ENCODE results near the gene FCHSD2. TPM values are rescaled to one million over a fixed set of nuclear protein-coding genes. Genes with fewer than 3 reads are reported as not detected.

The FCHSD2 gene
- total RNA-seq, 2 donors from 2014 or later, result 14.0 to 17.6 TPM

DNA sequence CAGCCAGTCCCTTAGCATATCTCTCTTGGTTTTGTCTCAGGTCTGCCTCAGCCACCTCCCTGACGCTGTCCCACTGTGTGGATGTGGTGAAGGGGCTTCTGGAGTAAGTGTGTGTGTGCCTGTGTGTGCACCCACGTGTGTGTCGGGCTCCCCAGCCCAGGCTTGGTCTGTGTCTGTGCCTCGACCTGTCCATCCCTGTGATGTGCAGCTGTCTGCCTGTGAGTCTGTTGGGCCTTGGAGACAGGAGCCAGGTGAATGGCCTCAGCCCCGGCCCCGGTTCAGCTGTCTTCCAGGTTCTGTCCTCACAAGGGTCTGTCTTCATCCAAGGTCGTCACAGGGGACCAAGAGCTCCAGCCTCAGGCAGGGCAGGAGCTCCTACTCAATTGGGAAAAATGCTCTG, 318.1 kb downstream of the FCHSD2 start:
- Histone ChIP-seq H3K4me3 (ENCODE audit: low read length) (no peak overlapping the region), H3K36me3 (ENCODE audit: control insufficient read depth, insufficient read depth, low read length) (no peaks in the 10 kb centered on the region), H3K27me3 (ENCODE audit: control insufficient read depth, insufficient read depth, low read length, poor library complexity, severe bottlenecking) (no peaks in the 10 kb centered on the region), H3K9ac (ENCODE audit: extremely low read depth, low read length, poor library complexity, severe bottlenecking) (no peak overlapping the region), H3K27ac (ENCODE audit: low read depth, low read length) (no peak overlapping the region), H3K4me1 (ENCODE audit: control insufficient read depth, insufficient read depth, low read length) (no peaks in the 10 kb centered on the region), H3K9me3 (ENCODE audit: control insufficient read depth, low read length) (no peaks in the 10 kb centered on the region)
- Mint-ChIP-seq H3K36me3 (ENCODE audit: low read depth) (peaks cover 4% of the 10 kb centered on the region), H3K4me1 (peaks cover 1% of the 10 kb centered on the region), H3K27me3 (ENCODE audit: insufficient read depth) (peaks cover 23% of the 10 kb centered on the region), H3K9me3 (no peaks in the 10 kb centered on the region), H3K27ac (no peak overlapping the region), H3K4me3 (no peak overlapping the region)
- DNase-seq, result no peak
- TF ChIP-seq, protein P1, sequence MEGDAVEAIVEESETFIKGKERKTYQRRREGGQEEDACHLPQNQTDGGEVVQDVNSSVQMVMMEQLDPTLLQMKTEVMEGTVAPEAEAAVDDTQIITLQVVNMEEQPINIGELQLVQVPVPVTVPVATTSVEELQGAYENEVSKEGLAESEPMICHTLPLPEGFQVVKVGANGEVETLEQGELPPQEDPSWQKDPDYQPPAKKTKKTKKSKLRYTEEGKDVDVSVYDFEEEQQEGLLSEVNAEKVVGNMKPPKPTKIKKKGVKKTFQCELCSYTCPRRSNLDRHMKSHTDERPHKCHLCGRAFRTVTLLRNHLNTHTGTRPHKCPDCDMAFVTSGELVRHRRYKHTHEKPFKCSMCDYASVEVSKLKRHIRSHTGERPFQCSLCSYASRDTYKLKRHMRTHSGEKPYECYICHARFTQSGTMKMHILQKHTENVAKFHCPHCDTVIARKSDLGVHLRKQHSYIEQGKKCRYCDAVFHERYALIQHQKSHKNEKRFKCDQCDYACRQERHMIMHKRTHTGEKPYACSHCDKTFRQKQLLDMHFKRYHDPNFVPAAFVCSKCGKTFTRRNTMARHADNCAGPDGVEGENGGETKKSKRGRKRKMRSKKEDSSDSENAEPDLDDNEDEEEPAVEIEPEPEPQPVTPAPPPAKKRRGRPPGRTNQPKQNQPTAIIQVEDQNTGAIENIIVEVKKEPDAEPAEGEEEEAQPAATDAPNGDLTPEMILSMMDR (conservative IDR thresholded peaks at IDR 0.05), result no peak
- WGBS, 2 experiments (ENCODE audit: insufficient coverage in 1 of 2, insufficient read length in 1 of 2), result 87 to 95% methylated on average over 6 to 7 of the region's 7 CpGs

DNA sequence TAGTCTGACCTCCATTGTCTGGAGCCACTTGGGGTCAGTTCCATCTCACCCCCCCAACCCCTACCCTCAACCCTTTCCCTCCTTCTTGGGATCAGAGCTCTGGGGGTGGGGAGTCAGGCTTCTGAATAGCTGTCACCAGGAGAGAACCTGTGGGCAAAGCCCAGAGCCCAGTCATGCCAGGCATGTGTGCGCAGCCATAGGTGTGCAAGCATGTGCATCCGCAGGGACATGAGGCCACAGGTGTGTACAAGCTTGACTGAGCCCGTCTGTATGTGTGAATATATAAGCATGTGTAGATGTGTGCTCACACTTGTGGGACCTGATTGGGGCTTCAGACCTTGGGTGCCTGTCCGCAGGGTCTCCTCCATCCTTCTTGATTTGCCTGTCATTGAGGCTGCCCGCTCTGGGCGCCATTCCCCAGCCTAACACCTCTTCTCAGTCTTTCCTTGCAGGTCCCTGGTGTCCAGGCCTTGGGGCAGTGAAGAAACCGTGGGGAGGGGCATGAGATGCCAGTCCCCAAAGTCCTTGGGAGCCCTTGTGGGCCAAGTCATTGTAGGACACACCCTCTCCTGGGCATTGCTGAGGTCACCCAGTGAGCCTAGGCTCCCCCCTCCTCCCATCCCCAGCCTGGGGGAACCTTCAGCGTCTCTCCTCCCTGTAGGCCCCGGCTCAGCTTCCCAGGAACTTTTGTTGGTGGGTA, 318.9 kb downstream of the FCHSD2 start:
- Histone ChIP-seq H3K4me3 (ENCODE audit: low read length) (no peak overlapping the region), H3K27ac (ENCODE audit: low read depth, low read length) (no peak overlapping the region), H3K9ac (ENCODE audit: extremely low read depth, low read length, poor library complexity, severe bottlenecking) (no peak overlapping the region), H3K36me3 (ENCODE audit: control insufficient read depth, insufficient read depth, low read length) (peaks cover 7% of the 10 kb centered on the region), H3K4me1 (ENCODE audit: control insufficient read depth, insufficient read depth, low read length) (no peaks in the 10 kb centered on the region), H3K27me3 (ENCODE audit: control insufficient read depth, insufficient read depth, low read length, poor library complexity, severe bottlenecking) (no peaks in the 10 kb centered on the region), H3K9me3 (ENCODE audit: control insufficient read depth, low read length) (no peaks in the 10 kb centered on the region)
- TF ChIP-seq, protein P1 (conservative IDR thresholded peaks at IDR 0.05), result no peak
- H3K27ac Mint-ChIP-seq, result no peak overlapping the region
- DNase-seq, result no peak
- no peak overlapping the region for H3K4me3 Mint-ChIP-seq
- peaks cover 9% of the 10 kb centered on the region for H3K36me3 Mint-ChIP-seq (ENCODE audit: low read depth)
- 90 to 98% methylated on average over 3 to 9 of the region's 9 CpGs for WGBS, 2 experiments (ENCODE audit: insufficient coverage in 1 of 2, insufficient read length in 1 of 2)
- H3K27me3 Mint-ChIP-seq (ENCODE audit: insufficient read depth), result peaks cover 23% of the 10 kb centered on the region
- peaks cover 1% of the 10 kb centered on the region for H3K4me1 Mint-ChIP-seq
- no peaks in the 10 kb centered on the region for H3K9me3 Mint-ChIP-seq

DNA sequence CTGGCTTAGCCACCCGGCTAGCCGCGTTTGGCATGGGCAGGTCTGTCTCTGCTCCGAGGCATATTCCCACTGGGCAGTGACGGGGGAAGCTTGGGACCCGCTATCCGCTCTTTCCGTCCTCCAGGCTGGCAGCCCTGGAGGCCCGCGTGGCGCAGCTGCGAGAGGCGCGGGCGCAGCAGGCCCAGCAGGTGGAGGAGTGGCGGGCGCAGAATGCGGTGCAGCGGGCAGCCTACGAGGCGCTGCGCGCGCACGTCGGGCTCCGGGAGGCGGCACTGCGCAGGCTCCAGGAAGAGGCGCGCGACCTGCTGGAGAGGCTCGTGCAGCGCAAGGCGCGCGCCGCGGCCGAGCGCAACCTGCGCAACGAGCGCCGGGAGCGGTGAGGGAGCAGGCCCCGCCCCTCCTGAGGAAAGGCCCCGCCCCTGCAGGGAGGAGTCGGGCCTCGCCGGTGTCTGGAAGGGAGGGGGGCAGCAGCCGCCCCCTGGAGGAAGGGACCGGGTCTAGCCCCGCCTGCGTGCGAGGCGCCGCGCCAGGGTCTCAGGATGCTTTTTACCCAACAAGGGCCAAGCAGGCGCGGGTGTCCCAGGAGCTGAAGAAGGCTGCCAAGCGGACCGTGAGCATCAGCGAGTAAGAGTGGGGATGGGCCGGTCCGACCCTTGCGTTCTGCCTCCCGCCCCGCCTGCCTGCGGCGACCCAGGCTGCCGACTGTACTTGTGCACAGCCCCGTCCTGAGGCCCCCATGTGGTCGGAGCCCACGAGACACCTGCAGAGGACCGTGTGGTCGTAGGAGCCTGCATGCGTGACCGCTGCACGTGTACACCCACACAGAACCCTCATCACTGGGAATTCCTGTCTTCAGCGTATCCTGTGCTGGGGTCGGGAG, 320.0 kb downstream of the FCHSD2 start:
- no peak overlapping the region for H3K27ac Mint-ChIP-seq
- H3K9ac ChIP-seq (ENCODE audit: extremely low read depth, low read length, poor library complexity, severe bottlenecking), result no peak overlapping the region

More for the DNA sequence above, 320.0 kb downstream of the FCHSD2 start:
- H3K9me3 ChIP-seq (ENCODE audit: control insufficient read depth, low read length), result no peaks in the 10 kb centered on the region
- H3K27me3 ChIP-seq (ENCODE audit: control insufficient read depth, insufficient read depth, low read length, poor library complexity, severe bottlenecking), result no peaks in the 10 kb centered on the region
- peak; percentile 98 for DNase-seq
- peaks cover 23% of the 10 kb centered on the region for H3K27me3 Mint-ChIP-seq (ENCODE audit: insufficient read depth)
- peaks cover 17% of the 10 kb centered on the region for H3K36me3 Mint-ChIP-seq (ENCODE audit: low read depth)
- H3K9me3 Mint-ChIP-seq, result no peaks in the 10 kb centered on the region
- H3K36me3 ChIP-seq (ENCODE audit: control insufficient read depth, insufficient read depth, low read length), result peaks cover 7% of the 10 kb centered on the region
- peaks cover 1% of the 10 kb centered on the region for H3K4me1 Mint-ChIP-seq
- peak overlapping the region; percentile 53 for H3K4me3 Mint-ChIP-seq
- no peaks in the 10 kb centered on the region for H3K4me1 ChIP-seq (ENCODE audit: control insufficient read depth, insufficient read depth, low read length)
- TF ChIP-seq, protein P1 (conservative IDR thresholded peaks at IDR 0.05), result peak; percentile 42
- H3K4me3 ChIP-seq (ENCODE audit: low read length), result peak overlapping the region; percentile 76
- no peak overlapping the region for H3K27ac ChIP-seq (ENCODE audit: low read depth, low read length)
- WGBS, 2 experiments (ENCODE audit: insufficient coverage in 1 of 2, insufficient read length in 1 of 2), result 4% methylated on average over 24 to 82 of the region's 82 CpGs
